Karpas-422 (cell line): Measurements from ENCODE around the gene ODF4. TPM values are rescaled to one million over a fixed set of nuclear protein-coding genes. Genes with fewer than 3 reads are reported as not detected.

Experiments used
- DNase-seq: peaks from one replicate; pipeline ENCODE4 v3.0.0-alpha.2; 2015
- H2AFZ ChIP-seq: fragments of 200-600 bp; sonication (generic); 2 replicates; pipeline ENCODE4 v1.6.1; 2014; ENCODE audit warnings: antibody characterized with exemption, low read length, mixed read lengths
- H3K27ac ChIP-seq: fragments of 200-600 bp; sonication (generic); 2 replicates; pipeline ENCODE4 v1.5.1; 2014; ENCODE audit warnings: mild to moderate bottlenecking, low read length, moderate library complexity
- H3K27me3 ChIP-seq: fragments of 200-600 bp; sonication (generic); 2 replicates; pipeline ENCODE4 v1.6.1; 2014; ENCODE audit warnings: low read length, mixed read lengths
- H3K36me3 ChIP-seq: fragments of 200-600 bp; sonication (generic); 2 replicates; pipeline ENCODE4 v1.6.1; 2014; ENCODE audit warnings: low read length, mixed read lengths; ENCODE audit not compliant: insufficient read depth
- H3K4me1 ChIP-seq: fragments of 200-600 bp; sonication (generic); 2 replicates; pipeline ENCODE4 v1.6.1; 2014; ENCODE audit warnings: mild to moderate bottlenecking, low read length, mixed read lengths
- H3K4me2 ChIP-seq: fragments of 200-600 bp; sonication (generic); 2 replicates; pipeline ENCODE4 v1.6.1; 2014; ENCODE audit warnings: low read length, low read depth, mild to moderate bottlenecking; ENCODE audit not compliant: poor library complexity, severe bottlenecking
- H3K4me3 ChIP-seq: fragments of 200-600 bp; sonication (generic); 2 replicates; pipeline ENCODE4 v1.5.1; 2014; ENCODE audit warnings: mild to moderate bottlenecking, antibody characterized with exemption, low read length, mixed read lengths
- H3K79me2 ChIP-seq: fragments of 200-600 bp; sonication (generic); 2 replicates; pipeline ENCODE4 v1.6.1; 2014; ENCODE audit warnings: mild to moderate bottlenecking, low read length, mixed read lengths
- H3K9ac ChIP-seq: fragments of 200-600 bp; sonication (generic); 2 replicates; pipeline ENCODE4 v1.6.0; 2014; ENCODE audit warnings: low read length
- H3K9me2 ChIP-seq: fragments of 200-600 bp; sonication (generic), shearing (Covaris generic); replicated peaks from 2 replicates; pipeline ENCODE4 v1.6.0; 2014; ENCODE audit warnings: mild to moderate bottlenecking, low read length, moderate library complexity; ENCODE audit not compliant: insufficient read depth
- H3K9me3 ChIP-seq: fragments of 300-700, 200-600 bp; sonication (generic); 2 replicates; pipeline ENCODE4 v1.6.1; 2014; ENCODE audit warnings: low read length, mixed read lengths
- H4K20me1 ChIP-seq: fragments of 200-600 bp; sonication (generic); 2 replicates; pipeline ENCODE4 v1.6.1; 2014; ENCODE audit warnings: mild to moderate bottlenecking, antibody characterized with exemption, low read length, low read depth; ENCODE audit not compliant: insufficient read depth
- total RNA-seq: library from RNA; depleted of rRNA; stranded (reverse); fragments of >200 nt; shearing (Covaris generic); gene quantifications from 2 replicates; pipeline ENCODE4 v1.2.3, GENCODE V29; 2014; ENCODE audit warnings: low replicate concordance

ODF4 gene
- total RNA-seq, 1 experiment from 2014 or later, result not detected

GRCh38 chr17:8310601-8311123 is 29.0 kb upstream of the ODF4 start:
- DNase-seq, result no peak
- H3K9ac ChIP-seq, result no peak overlapping the region
- H2AFZ ChIP-seq, result no peak overlapping the region
- no peaks in the 10 kb centered on the region for H3K79me2 ChIP-seq
- H3K4me2 ChIP-seq, result no peak overlapping the region
- no peaks in the 10 kb centered on the region for H3K9me2 ChIP-seq
- H3K4me3 ChIP-seq, result no peak overlapping the region
- H3K27ac ChIP-seq, result no peak overlapping the region
- H3K36me3 ChIP-seq, result no peaks in the 10 kb centered on the region
- H3K9me3 ChIP-seq, result no peaks in the 10 kb centered on the region
- no peaks in the 10 kb centered on the region for H4K20me1 ChIP-seq
- H3K27me3 ChIP-seq, result no peaks in the 10 kb centered on the region
- no peaks in the 10 kb centered on the region for H3K4me1 ChIP-seq

- no peak for DNase-seq
- Histone ChIP-seq H3K4me3 (no peak overlapping the region), H3K4me2 (no peak overlapping the region), H3K36me3 (no peaks in the 10 kb centered on the region), H3K27me3 (no peaks in the 10 kb centered on the region), H3K9ac (no peak overlapping the region), H3K79me2 (no peaks in the 10 kb centered on the region), H3K27ac (no peak overlapping the region), H3K4me1 (no peaks in the 10 kb centered on the region), H2AFZ (no peak overlapping the region), H4K20me1 (no peaks in the 10 kb centered on the region), H3K9me3 (no peaks in the 10 kb centered on the region), H3K9me2 (no peaks in the 10 kb centered on the region)
These were observed 28.4 kb upstream of the ODF4 start for GRCh38 chr17:8311131-8311790.

- Histone ChIP-seq H2AFZ (no peak overlapping the region), H3K79me2 (no peaks in the 10 kb centered on the region), H3K9me3 (no peaks in the 10 kb centered on the region), H3K9ac (no peak overlapping the region), H3K4me1 (no peaks in the 10 kb centered on the region), H3K27me3 (no peaks in the 10 kb centered on the region), H3K4me2 (no peak overlapping the region), H3K9me2 (no peaks in the 10 kb centered on the region), H3K4me3 (no peak overlapping the region), H3K36me3 (no peaks in the 10 kb centered on the region), H4K20me1 (no peaks in the 10 kb centered on the region), H3K27ac (no peak overlapping the region)
- no peak for DNase-seq
These were observed 27.4 kb upstream of the ODF4 start for GRCh38 chr17:8312251-8312650.

- no peaks in the 10 kb centered on the region for H4K20me1 ChIP-seq
- no peaks in the 10 kb centered on the region for H3K9me3 ChIP-seq
- no peaks in the 10 kb centered on the region for H3K4me1 ChIP-seq
- H3K79me2 ChIP-seq, result no peaks in the 10 kb centered on the region
- DNase-seq, result no peak
- H3K9me2 ChIP-seq, result no peaks in the 10 kb centered on the region
- no peak overlapping the region for H3K4me3 ChIP-seq
- H3K27ac ChIP-seq, result no peak overlapping the region
- H3K4me2 ChIP-seq, result no peak overlapping the region
- no peak overlapping the region for H2AFZ ChIP-seq
- no peak overlapping the region for H3K9ac ChIP-seq
- no peaks in the 10 kb centered on the region for H3K27me3 ChIP-seq
- H3K36me3 ChIP-seq, result no peaks in the 10 kb centered on the region
These were observed 26.7 kb upstream of the ODF4 start for GRCh38 chr17:8312726-8313600.

- no peak overlapping the region for H3K27ac ChIP-seq
- no peaks in the 10 kb centered on the region for H3K79me2 ChIP-seq
- no peaks in the 10 kb centered on the region for H3K9me2 ChIP-seq
- no peaks in the 10 kb centered on the region for H3K4me1 ChIP-seq
- H4K20me1 ChIP-seq, result no peaks in the 10 kb centered on the region
- no peak overlapping the region for H3K9ac ChIP-seq
- H3K27me3 ChIP-seq, result no peaks in the 10 kb centered on the region
- no peak overlapping the region for H2AFZ ChIP-seq
- no peak overlapping the region for H3K4me2 ChIP-seq
- no peaks in the 10 kb centered on the region for H3K36me3 ChIP-seq
- no peak overlapping the region for H3K4me3 ChIP-seq
- no peak for DNase-seq
- no peaks in the 10 kb centered on the region for H3K9me3 ChIP-seq
These were observed 24.6 kb upstream of the ODF4 start for GRCh38 chr17:8314797-8315763.

GRCh38 chr17:8315764-8316217 is 23.8 kb upstream of the ODF4 start:
- Histone ChIP-seq H3K36me3 (no peaks in the 10 kb centered on the region), H3K27ac (no peak overlapping the region), H3K27me3 (no peaks in the 10 kb centered on the region), H3K4me3 (no peak overlapping the region), H3K4me1 (no peaks in the 10 kb centered on the region), H3K4me2 (no peak overlapping the region), H3K9me2 (no peaks in the 10 kb centered on the region), H4K20me1 (no peaks in the 10 kb centered on the region), H3K9ac (no peak overlapping the region), H3K79me2 (no peaks in the 10 kb centered on the region), H2AFZ (no peak overlapping the region), H3K9me3 (no peaks in the 10 kb centered on the region)
- no peak for DNase-seq

GRCh38 chr17:8318010-8318935 is 21.4 kb upstream of the ODF4 start:
- Histone ChIP-seq H3K79me2 (no peaks in the 10 kb centered on the region), H3K4me2 (no peak overlapping the region), H4K20me1 (no peaks in the 10 kb centered on the region), H3K4me3 (no peak overlapping the region), H3K4me1 (no peaks in the 10 kb centered on the region), H3K27ac (no peak overlapping the region), H3K9ac (no peak overlapping the region), H3K36me3 (no peaks in the 10 kb centered on the region), H2AFZ (no peak overlapping the region), H3K9me2 (no peaks in the 10 kb centered on the region), H3K27me3 (no peaks in the 10 kb centered on the region), H3K9me3 (no peaks in the 10 kb centered on the region)
- no peak for DNase-seq
